HEK293T (cell line): Measurements from ENCODE around the gene FNDC11.

Experiments
- CTCF ChIA-PET: fragments of 350-600 bp; formaldehyde crosslinking; extraction: SDS; loops from one replicate; lab custom pipeline; 2021; ENCODE audit warnings: antibody characterized with exemption, inconsistent platforms; lab: Yijun Ruan, JAX
- POLR2A ChIA-PET: fragments of 350-600 bp; formaldehyde crosslinking; extraction: SDS; loops from one replicate; lab custom pipeline; 2020; ENCODE audit warnings: antibody characterized with exemption, inconsistent platforms; lab: Yijun Ruan, JAX
- DNase-seq: peaks from one replicate; pipeline ENCODE4 v3.0.0; 2012; ENCODE audit warnings: mixed read lengths; ENCODE audit errors: extremely low spot score
- ARNT ChIP-seq: fragments of 450-650 bp; IDR thresholded peaks from 2 replicates; pipeline ENCODE4 v1.6.1; 2017; ENCODE audit warnings: mild to moderate bottlenecking
- BHLHE40 ChIP-seq: fragments of 450-650 bp; IDR thresholded peaks from 2 replicates; pipeline ENCODE4 v1.6.1; 2016; ENCODE audit warnings: mild to moderate bottlenecking, moderate library complexity, borderline replicate concordance
- CTBP1 ChIP-seq: fragments of 450-650 bp; IDR thresholded peaks from 2 replicates; pipeline ENCODE4 v1.6.1; 2016; ENCODE audit warnings: borderline replicate concordance
- ELF4 ChIP-seq: fragments of 450-650 bp; IDR thresholded peaks from 2 replicates; pipeline ENCODE4 v1.6.1; 2017; ENCODE audit warnings: antibody characterized with exemption
- FOXA1 ChIP-seq: fragments of 450-650 bp; IDR thresholded peaks from 2 replicates; pipeline ENCODE4 v1.6.1; 2016; ENCODE audit warnings: mild to moderate bottlenecking
- FOXK2 ChIP-seq: fragments of 450-650 bp; IDR thresholded peaks from 2 replicates; pipeline ENCODE4 v1.6.1; 2016; ENCODE audit warnings: mild to moderate bottlenecking
- FOXM1 ChIP-seq: fragments of 450-650 bp; IDR thresholded peaks from 2 replicates; pipeline ENCODE4 v1.6.1; 2017; ENCODE audit warnings: mild to moderate bottlenecking, borderline replicate concordance
- HDGF ChIP-seq: fragments of 450-650 bp; IDR thresholded peaks from 2 replicates; pipeline ENCODE4 v1.6.1; 2017; ENCODE audit warnings: antibody characterized with exemption, borderline replicate concordance
- L3MBTL2 ChIP-seq: fragments of 450-650 bp; conservative IDR thresholded peaks from 2 replicates; pipeline ENCODE4 v1.6.1; 2016; ENCODE audit warnings: mild to moderate bottlenecking
- LEF1 ChIP-seq: fragments of 450-650 bp; IDR thresholded peaks from 2 replicates; pipeline ENCODE4 v1.6.1; 2017; ENCODE audit warnings: mild to moderate bottlenecking, borderline replicate concordance
- NFRKB ChIP-seq: fragments of 450-650 bp; IDR thresholded peaks from 2 replicates; pipeline ENCODE4 v1.6.1; 2016; ENCODE audit warnings: mild to moderate bottlenecking, moderate library complexity
- SP1 ChIP-seq: fragments of 450-650 bp; IDR thresholded peaks from 2 replicates; pipeline ENCODE4 v1.6.1; 2017
- SUZ12 ChIP-seq: fragments of 450-650 bp; IDR thresholded peaks from 2 replicates; pipeline ENCODE4 v1.6.1; 2016; ENCODE audit warnings: mild to moderate bottlenecking
- TARDBP ChIP-seq: fragments of 450-650 bp; IDR thresholded peaks from 2 replicates; pipeline ENCODE4 v1.6.1; 2016
- ZNF384 ChIP-seq: fragments of 450-650 bp; IDR thresholded peaks from 2 replicates; pipeline ENCODE4 v1.6.1; 2016
- TF ChIP-seq, protein P1 (sequence below): fragments of 450-650 bp; IDR thresholded peaks from 2 replicates; pipeline ENCODE4 v1.6.1; 2016

The FNDC11 gene

DNA sequence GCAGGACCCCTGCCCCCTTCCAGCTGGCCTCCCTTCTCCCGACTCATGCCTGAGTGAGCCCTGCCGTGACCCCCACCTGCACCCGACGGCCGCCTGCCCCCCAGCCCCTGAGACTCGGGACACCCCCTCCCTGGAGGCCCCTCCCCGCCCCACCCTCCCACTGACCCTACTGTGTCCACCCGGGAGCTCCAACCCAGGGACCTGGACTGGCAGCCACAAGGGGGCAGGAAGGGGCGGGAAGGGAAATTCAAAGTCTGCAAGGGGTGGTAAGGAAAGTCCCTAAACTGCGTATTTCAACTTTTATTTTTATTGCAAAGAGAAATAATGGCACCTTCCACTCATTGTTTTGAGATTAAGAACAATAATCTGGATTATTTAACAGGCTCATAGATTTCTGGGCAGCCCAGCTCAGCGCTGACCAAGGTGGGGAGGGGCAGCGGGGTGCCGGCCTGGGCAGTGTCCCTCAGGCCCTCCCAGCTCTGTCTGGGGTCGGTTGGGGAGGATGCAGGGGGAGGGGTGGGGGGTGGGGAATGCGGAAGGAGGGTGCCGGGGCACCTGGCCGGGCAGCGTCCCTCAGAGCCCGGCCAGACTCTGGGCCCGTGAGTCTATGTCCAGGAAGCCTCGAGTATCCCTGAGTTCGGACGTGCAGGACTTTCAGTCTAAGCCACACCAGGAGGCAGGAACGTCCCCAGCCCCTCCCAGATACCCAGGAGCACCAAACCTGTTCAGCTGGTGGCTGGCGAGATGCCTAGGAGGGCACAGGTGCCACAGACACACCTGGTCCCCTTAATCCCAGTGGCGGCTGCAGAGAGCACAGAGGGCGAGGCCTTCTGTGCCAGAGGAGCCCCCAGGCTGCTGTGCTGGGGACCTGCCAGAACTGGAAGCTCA lies 15.5 kb upstream of the FNDC11 start:
- DNase-seq = no peak
- POLR2A ChIA-PET = interaction anchor here (0.8 to 2.1 kb wide), 10 partner anchors 11 to 327 kb away, joined by 3 to 6 read pairs (median 4); partner anchors contain the start of genes ARFRP1, GMEB2, PPDPF and RTEL1
- TF ChIP-seq NFRKB (no peak), BHLHE40 (no peak), SUZ12 (no peak), CTBP1 (no peak), FOXA1 (no peak), HDGF (no peak), ARNT (no peak), L3MBTL2 (no peak), ZNF384 (no peak), ELF4 (no peak), SP1 (no peak), LEF1 (no peak)
- TF ChIP-seq, protein P1, sequence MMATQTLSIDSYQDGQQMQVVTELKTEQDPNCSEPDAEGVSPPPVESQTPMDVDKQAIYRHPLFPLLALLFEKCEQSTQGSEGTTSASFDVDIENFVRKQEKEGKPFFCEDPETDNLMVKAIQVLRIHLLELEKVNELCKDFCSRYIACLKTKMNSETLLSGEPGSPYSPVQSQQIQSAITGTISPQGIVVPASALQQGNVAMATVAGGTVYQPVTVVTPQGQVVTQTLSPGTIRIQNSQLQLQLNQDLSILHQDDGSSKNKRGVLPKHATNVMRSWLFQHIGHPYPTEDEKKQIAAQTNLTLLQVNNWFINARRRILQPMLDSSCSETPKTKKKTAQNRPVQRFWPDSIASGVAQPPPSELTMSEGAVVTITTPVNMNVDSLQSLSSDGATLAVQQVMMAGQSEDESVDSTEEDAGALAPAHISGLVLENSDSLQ = no peak
- CTCF ChIA-PET = interaction anchor here (0.8 to 1.7 kb wide), 5 partner anchors 8 to 435 kb away, joined by 3 to 7 read pairs (median 5); partner anchors contain the start of genes PPDPF and RTEL1

DNA sequence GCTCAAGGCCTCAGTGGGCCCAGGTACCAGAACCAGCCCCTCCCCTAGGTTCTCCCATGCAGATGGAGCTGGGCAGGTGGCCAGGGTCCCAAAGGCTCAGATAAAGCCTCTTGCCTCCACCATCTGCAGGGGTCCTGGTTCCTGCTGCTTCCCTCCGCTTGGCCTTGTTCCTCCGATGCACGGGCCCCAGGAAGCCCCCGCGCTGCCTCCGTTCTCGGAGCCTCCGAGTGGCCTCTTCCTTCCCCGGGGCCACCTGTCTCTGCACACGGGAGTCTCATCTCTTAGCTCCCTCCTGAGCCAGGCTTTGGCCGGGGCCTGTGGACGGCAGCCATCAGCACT lies 14.9 kb upstream of the FNDC11 start:
- no peak for DNase-seq
- POLR2A ChIA-PET = interaction anchor here (1.3 to 2.1 kb wide), 2 partner anchors 87 to 114 kb away, joined by 3 to 4 read pairs; partner anchors contain the start of gene STMN3
- CTCF ChIA-PET = interaction anchor here (1.7 kb wide), 1 partner anchor 119 kb away, joined by 5 read pairs; the partner anchor contains the start of gene RTEL1
- TF ChIP-seq SUZ12 = no peak
- no peak for TF ChIP-seq TARDBP
- TF ChIP-seq ZNF384 = no peak
- TF ChIP-seq SP1 = no peak
- TF ChIP-seq NFRKB = no peak
- TF ChIP-seq L3MBTL2 = no peak
- TF ChIP-seq FOXA1 = no peak
- TF ChIP-seq BHLHE40 = no peak

DNA sequence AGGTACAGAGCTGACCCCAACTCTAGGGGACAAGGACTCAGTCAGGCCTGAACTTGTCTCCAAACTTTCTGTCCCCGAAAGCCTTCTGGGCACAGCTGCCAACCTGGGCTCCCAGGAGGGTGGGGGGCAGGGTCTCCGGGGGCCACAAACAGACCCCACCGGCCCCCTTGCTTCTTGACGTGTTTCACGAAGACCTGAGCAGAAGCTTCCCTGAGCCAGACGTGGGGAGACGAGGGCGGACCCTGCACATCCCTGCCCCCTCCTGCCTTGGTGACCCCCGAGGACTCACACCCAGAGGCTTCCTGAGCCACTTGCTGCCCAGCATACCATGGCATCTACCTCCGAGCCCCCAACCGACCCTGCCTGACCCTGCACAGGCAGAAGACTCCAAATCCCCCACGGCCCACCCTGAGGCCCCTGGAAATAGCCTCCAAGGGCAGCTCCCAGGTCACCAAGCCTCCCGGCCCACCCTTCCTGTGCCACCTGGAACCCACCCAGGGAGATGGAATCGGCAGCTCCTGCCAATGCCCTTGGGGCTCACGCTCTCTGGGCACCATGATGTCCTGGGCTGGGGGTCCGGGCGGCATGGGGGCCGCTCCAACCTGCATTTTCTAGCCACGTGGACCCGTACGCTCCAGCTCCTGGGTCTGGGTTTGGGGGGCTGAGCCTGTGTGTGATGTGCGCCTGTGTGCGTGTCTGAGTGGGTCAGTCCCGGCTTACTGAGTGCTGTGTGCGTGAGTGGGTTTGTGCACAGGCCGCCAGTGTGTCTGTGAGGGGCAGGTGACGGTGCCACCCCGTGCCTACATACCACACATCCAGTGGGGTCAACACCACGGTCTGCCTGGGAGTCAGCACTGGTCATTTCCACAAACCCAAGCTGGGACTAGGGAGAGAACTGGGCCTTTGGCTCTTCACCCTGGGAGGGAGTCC lies 14.3 kb upstream of the FNDC11 start:
- CTCF ChIA-PET = no interaction called here
- POLR2A ChIA-PET = interaction anchor here (1.3 to 2.1 kb wide), 2 partner anchors 86 to 114 kb away, joined by 3 to 4 read pairs; partner anchors contain the start of gene STMN3
- no peak for DNase-seq
- TF ChIP-seq FOXM1 (no peak), FOXK2 (no peak), ARNT (no peak)
- TF ChIP-seq, protein P1 = no peak

DNA sequence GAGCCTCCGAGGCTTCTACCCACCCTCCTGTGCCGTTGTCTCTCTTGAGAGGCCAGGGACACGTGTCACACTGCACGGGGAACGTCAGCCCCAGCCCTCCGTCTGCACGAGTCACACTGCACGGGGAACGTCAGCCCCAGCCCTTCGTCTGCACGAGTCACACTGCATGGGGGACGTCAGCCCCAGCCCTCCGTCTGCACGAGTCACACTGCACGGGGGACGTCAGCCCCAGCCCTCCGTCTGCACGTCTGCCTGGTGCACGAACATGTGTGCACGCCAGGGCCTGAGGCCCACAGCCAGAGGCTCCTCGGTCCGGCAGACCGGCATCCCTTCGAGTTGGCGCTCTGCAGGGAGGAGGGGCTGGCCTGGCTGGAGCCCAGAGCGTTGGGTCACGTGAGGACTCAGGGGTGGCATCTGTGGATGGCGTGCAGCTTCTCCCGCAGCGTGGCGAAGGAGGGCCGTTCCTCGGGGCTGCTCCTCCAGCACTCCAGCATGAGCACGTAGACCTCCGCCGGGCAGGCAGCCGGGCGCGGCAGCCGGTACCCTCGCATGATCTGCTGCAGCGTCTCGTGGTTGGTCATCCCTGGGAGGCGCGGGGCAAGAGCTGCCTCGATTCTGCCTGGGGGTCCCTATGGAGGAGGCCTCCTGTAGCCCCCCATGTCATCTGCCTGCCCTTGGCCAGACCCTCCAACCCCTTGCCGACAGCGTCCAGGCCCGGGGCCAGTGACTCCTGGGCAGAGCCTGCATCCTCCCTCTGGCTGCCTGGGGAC lies 13.4 kb upstream of the FNDC11 start:
- no peak for DNase-seq
- POLR2A ChIA-PET = no interaction called here
- CTCF ChIA-PET = no interaction called here
- TF ChIP-seq NFRKB = no peak
- no peak for TF ChIP-seq SP1
- TF ChIP-seq CTBP1 = no peak
- no peak for TF ChIP-seq FOXK2
- no peak for TF ChIP-seq LEF1
- no peak for TF ChIP-seq BHLHE40
- TF ChIP-seq, protein P1 = no peak
- TF ChIP-seq L3MBTL2 = no peak
- no peak for TF ChIP-seq HDGF
- TF ChIP-seq SUZ12 = no peak
- no peak for TF ChIP-seq FOXM1
- no peak for TF ChIP-seq ARNT
- TF ChIP-seq ELF4 = no peak
- TF ChIP-seq ZNF384 = no peak
- no peak for TF ChIP-seq TARDBP
- no peak for TF ChIP-seq FOXA1

DNA sequence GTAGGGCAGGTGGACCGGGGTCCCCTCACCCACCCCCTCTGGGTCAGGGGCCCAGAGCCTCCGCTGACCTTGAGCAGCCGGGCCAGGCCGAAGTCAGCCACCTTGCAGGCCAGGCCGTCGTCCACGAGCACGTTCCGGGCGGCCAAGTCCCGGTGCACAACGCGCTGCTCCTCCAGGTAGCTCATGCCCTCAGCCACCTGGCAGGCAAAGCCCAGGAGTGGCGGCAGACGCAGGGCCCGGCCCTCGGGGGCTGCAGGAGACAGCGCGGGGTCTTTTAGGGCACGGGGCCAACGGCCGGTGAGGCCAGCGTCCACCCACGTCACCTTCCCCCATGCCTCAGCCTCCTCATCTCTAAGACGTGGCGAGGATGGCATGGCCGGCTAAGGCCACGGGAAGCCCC lies 12.6 kb upstream of the FNDC11 start:
- no peak for DNase-seq
- TF ChIP-seq ARNT = no peak
- TF ChIP-seq ELF4 = no peak
- TF ChIP-seq FOXM1 = no peak
- TF ChIP-seq LEF1 = no peak
- no peak for TF ChIP-seq HDGF
- TF ChIP-seq FOXA1 = no peak
- TF ChIP-seq FOXK2 = no peak
- no peak for TF ChIP-seq BHLHE40
- no peak for TF ChIP-seq TARDBP
- no peak for TF ChIP-seq SUZ12
- no peak for TF ChIP-seq SP1
- TF ChIP-seq CTBP1 = no peak
- TF ChIP-seq, protein P1 = no peak
- TF ChIP-seq NFRKB = no peak
- no peak for TF ChIP-seq L3MBTL2
- ChIA-PET POLR2A (no interaction called here), CTCF (no interaction called here)
